Measurements from ENCODE around the gene KCNJ5.

- TF ChIP-seq POLR2AphosphoS5 (IDR thresholded peaks at IDR 0.05; ENCODE audit: low read depth) (no peak), EZH2 (IDR thresholded peaks at IDR 0.05; ENCODE audit: low read depth, unreplicated experiment) (no peak), CTCF (conservative IDR thresholded peaks at IDR 0.05; ENCODE audit: low read depth in 2 of 2) (no peak), EZH2phosphoT487 (IDR thresholded peaks at IDR 0.05; ENCODE audit: unreplicated experiment) (no peak), REST (IDR thresholded peaks at IDR 0.05; ENCODE audit: unreplicated experiment) (no peak), NANOG (IDR thresholded peaks at IDR 0.05; ENCODE audit: borderline replicate concordance) (no peak), ZNF462 (CRISPR knock-in tag; IDR thresholded peaks at IDR 0.05) (no peak), CREB1 (CRISPR knock-in tag; IDR thresholded peaks at IDR 0.05; ENCODE audit: low read depth) (no peak), ETS1 (IDR thresholded peaks at IDR 0.05) (no peak), ZNF114 (CRISPR knock-in tag; IDR thresholded peaks at IDR 0.05) (no peak), JUNB (IDR thresholded peaks at IDR 0.05; ENCODE audit: unreplicated experiment) (no peak), STAT1 (IDR thresholded peaks at IDR 0.05; ENCODE audit: unreplicated experiment) (no peak)
These were observed 38.3 kb downstream of the KCNJ5 start for GRCh38 chr11:128929468-128929867.

Data from GM23338 (cell line).